Left colon (tissue), 2 donors: ENCODE measurements around the gene EXOSC3. TPM values are rescaled to one million over a fixed set of nuclear protein-coding genes. Genes with fewer than 3 reads are reported as not detected.

ENCODE experiments used
- ATAC-seq: fragments of 200-7000 bp; cut with Tn5 transposase; one replicate; pipeline ENCODE4 v1.9.1; 2020; ENCODE audit warnings: mild to moderate bottlenecking, moderate library complexity
- DNase-seq, 2 donors: peaks; one replicate each; pipeline ENCODE4 v3.0.0-alpha.2; 2020
- intact Hi-C, 2 donors: fragments of 100-400 bp; cut with DNase I in 1 of 2; cut with micrococcal nuclease in 1 of 2; formaldehyde crosslinking; loops; one replicate each; pipeline versions ENCODE4 v1.11.2 to v1.14.0; 2022; cut with DNase I, micrococcal nuclease
- total RNA-seq, 2 donors: library from RNA; stranded (reverse); fragmentation: NEBNext Ultra II Directional; extraction: Animal tissue kit (Norgen Biotek cat#: 25700); gene quantifications; one replicate each; pipeline ENCODE4 v1.2.1, GENCODE V29; 2021
- donor health status: DM: no; HTN: no; CAD: no.
- donor health status: DM: yes; HTN: yes; CAD: no.

EXOSC3 gene
- total RNA-seq, 2 donors from 2014 or later: 30.5 to 31.4 TPM

GRCh38 chr9:37746448-37747270 lies 38.2 kb downstream of the EXOSC3 start:
- no peak for ATAC-seq
- intact Hi-C loops: no loop called here
- no peak for DNase-seq

- no peak for DNase-seq
- ATAC-seq: no peak
- intact Hi-C loops: no loop called here
Measured at GRCh38 chr9:37745970-37746369, 38.9 kb downstream of the EXOSC3 start.

- DNase-seq (no peak), ATAC-seq (no peak)
- intact Hi-C loops: no loop called here
Measured at GRCh38 chr9:37740631-37741328, 44.1 kb downstream of the EXOSC3 start.

- DNase-seq: no peak
- no peak for ATAC-seq
- intact Hi-C loops: no loop called here
Measured at GRCh38 chr9:37740128-37740527, 44.7 kb downstream of the EXOSC3 start.

GRCh38 chr9:37739222-37739621 lies 45.6 kb downstream of the EXOSC3 start:
- intact Hi-C loops: no loop called here
- ATAC-seq (no peak), DNase-seq (no peak)

- intact Hi-C loops: no loop called here
- DNase-seq (no peak), ATAC-seq (no peak)
Measured at GRCh38 chr9:37732952-37733351, 51.9 kb downstream of the EXOSC3 start.

GRCh38 chr9:37732086-37732741 lies 52.6 kb downstream of the EXOSC3 start:
- ATAC-seq (no peak), DNase-seq (no peak)
- intact Hi-C loops: no loop called here

- no peak for DNase-seq
- ATAC-seq: no peak
- intact Hi-C loops: no loop called here
Measured at GRCh38 chr9:37730839-37731238, 54.0 kb downstream of the EXOSC3 start.

- ATAC-seq: no peak
- intact Hi-C loops: no loop called here
- DNase-seq: no peak
Measured at GRCh38 chr9:37730256-37730655, 54.6 kb downstream of the EXOSC3 start.

Other genes starting within 250 kb of the EXOSC3 start
- gene FBXO10, start 208.7 kb downstream of the EXOSC3 start, total RNA-seq: 1 to 10 TPM; 4.0 to 4.4 TPM
- 10 to 100 TPM; 49.1 to 58.5 TPM for gene TOMM5, start 192.5 kb downstream of the EXOSC3 start, total RNA-seq
- under 1 TPM in 1 of 2 donors, not detected in 1; 0.06 TPM for gene FRMPD1, start 134.1 kb downstream of the EXOSC3 start, total RNA-seq
- 1 to 10 TPM; 6.6 to 7.2 TPM for gene TRMT10B, start 31.3 kb downstream of the EXOSC3 start, total RNA-seq
- gene DCAF10, start 15.7 kb upstream of the EXOSC3 start, total RNA-seq: 10 to 100 TPM; 21.2 to 26.9 TPM
- 10 to 100 TPM; 19.8 to 23.4 TPM for gene SLC25A51, start 119.1 kb upstream of the EXOSC3 start, total RNA-seq